Fibroblast of lung (primary cell): Measurements from ENCODE around the gene DDX10.

Experiments used
- CTCF ChIP-seq, 2 donors: IDR thresholded peaks in 1 of 2; conservative IDR thresholded peaks in 1 of 2; 1 replicate in 1 of 2; 2 replicates in 1 of 2; pipeline ENCODE4 v1.5.1; 2011 to 2012; ENCODE audit warnings: low read length in 2 of 2, control low read depth in 1 of 2, inconsistent platforms in 1 of 2, low read depth in 1 of 2, mild to moderate bottlenecking in 1 of 2
- EZH2 ChIP-seq: IDR thresholded peaks from 2 replicates; pipeline ENCODE4 v1.5.1; 2012; ENCODE audit warnings: low read length, control low read depth, mild to moderate bottlenecking; ENCODE audit errors: missing control alignments

DNA sequence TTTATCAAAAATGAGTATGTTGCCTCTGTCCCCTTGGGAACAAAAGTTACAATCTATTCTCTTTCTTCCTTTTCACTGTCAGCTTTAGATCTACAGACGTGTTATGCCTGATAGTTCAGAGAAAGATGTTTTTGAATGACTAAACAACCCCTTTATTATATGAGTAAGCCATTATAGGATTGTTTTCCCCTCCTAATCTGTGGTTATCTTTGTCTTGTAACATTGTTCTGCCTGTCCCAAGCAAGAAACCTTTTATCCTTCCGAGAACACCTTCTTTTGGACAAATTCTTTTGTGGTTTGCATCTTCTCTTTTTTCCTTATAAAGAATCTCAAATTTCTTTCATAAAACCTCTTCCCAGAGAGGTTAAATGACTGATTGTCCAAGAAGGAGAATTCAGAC, 208.4 kb downstream of the DDX10 start:
- TF ChIP-seq EZH2 (no peak), CTCF (conservative IDR thresholded peaks at IDR 0.05 in 1 of 2, IDR thresholded peaks at IDR 0.05 in 1 of 2; ENCODE audit: low read depth in 1 of 2, low read length in 2 of 2) (no peak)
